Muscle of leg (tissue), 11 donors: ENCODE data around the gene ACMSD. TPM values are rescaled to one million over a fixed set of nuclear protein-coding genes. Genes with fewer than 3 reads are reported as not detected.

Experiments
- DNase-seq: peaks from one replicate; pipeline ENCODE4 v3.0.0; 2013
- H3K27ac ChIP-seq: one replicate; pipeline ENCODE4 v1.5.1; 2013; ENCODE audit warnings: mild to moderate bottlenecking, low read length, control low read depth
- H3K27me3 ChIP-seq: one replicate; pipeline ENCODE4 v1.6.1; 2013; ENCODE audit warnings: low read length; ENCODE audit not compliant: control insufficient read depth, insufficient read depth
- H3K36me3 ChIP-seq: one replicate; pipeline ENCODE4 v1.6.1; 2013; ENCODE audit warnings: low read length; ENCODE audit not compliant: control insufficient read depth, insufficient read depth
- H3K4me1 ChIP-seq: one replicate; pipeline ENCODE4 v1.6.1; 2013; ENCODE audit warnings: low read length; ENCODE audit not compliant: control insufficient read depth, insufficient read depth
- H3K4me3 ChIP-seq: one replicate; pipeline ENCODE4 v1.5.1; 2013; ENCODE audit warnings: low read length, control low read depth
- H3K9me3 ChIP-seq: replicated peaks from 2 replicates; pipeline ENCODE4 v1.6.1; 2013; ENCODE audit warnings: low read depth, low read length; ENCODE audit not compliant: control insufficient read depth
- WGBS: methylation state at CpG from one replicate; pipeline ENCODE4 v1.1.5; 2013; ENCODE audit warnings: missing lambda C conversion rate; ENCODE audit not compliant: insufficient coverage; 5-methylcytosine and 5-hydroxymethylcytosine counted together
- polyA plus RNA-seq, 8 donors: library from polyadenylated mRNA; unstranded; fragments of 120-200 nt; gene quantifications; one replicate each; pipeline versions ENCODE4 v1.2.1 to v1.2.3, GENCODE V29; 2013; ENCODE audit warnings: inconsistent platforms in 1 of 8, low replicate concordance in 1 of 8; ENCODE audit not compliant: insufficient read length in 8 of 8, insufficient read depth in 1 of 8
- total RNA-seq: library from RNA; stranded (reverse); fragments of 120-200 nt; gene quantifications from one replicate; pipeline ENCODE4 v1.2.4, GENCODE V29; 2013

The ACMSD gene
- total and polyA plus RNA-seq, 9 donors: 0.28 to 1.6 (median 0.39) TPM; not detected in 1

- under 1% methylated on average over 82 of the region's 83 CpGs for WGBS
- peak within 1 kb of the TSS; percentile 100 for H3K27ac ChIP-seq
Observed at GRCh38 chr2:134918526-134919340, 80.3 kb downstream of the ACMSD start, which contains the start of gene CCNT2. TSS of gene CCNT2 (plus strand) at chr2:134918822. CDS start at chr2:134918855, 33 bp downstream.

GRCh38 chr2:134919341-134920210 lies 81.2 kb downstream of the ACMSD start:
- Histone ChIP-seq H3K27ac (peak overlapping the region; percentile 100), H3K4me3 (peak overlapping the region; percentile 79), H3K9me3 (no peaks in the 10 kb centered on the region), H3K36me3 (no peaks in the 10 kb centered on the region), H3K4me1 (peaks cover 10% of the 10 kb centered on the region), H3K27me3 (no peaks in the 10 kb centered on the region)
- DNase-seq: peak; percentile 68
- WGBS: 0% methylated on average over 12 of the region's 30 CpGs

More at GRCh38 chr2:134918526-134919340, 80.3 kb downstream of the ACMSD start, which contains the start of gene CCNT2:
- no peaks in the 10 kb centered on the region for H3K36me3 ChIP-seq
- H3K4me3 ChIP-seq: peak within 1 kb of the TSS; percentile 79
- peak; percentile 100 for DNase-seq
- no peaks in the 10 kb centered on the region for H3K27me3 ChIP-seq
- H3K4me1 ChIP-seq: peaks cover 10% of the 10 kb centered on the region
- no peaks in the 10 kb centered on the region for H3K9me3 ChIP-seq

- Histone ChIP-seq H3K27me3 (no peaks in the 10 kb centered on the region), H3K4me1 (no peaks in the 10 kb centered on the region), H3K9me3 (no peaks in the 10 kb centered on the region), H3K36me3 (no peaks in the 10 kb centered on the region), H3K4me3 (no peak overlapping the region), H3K27ac (no peak overlapping the region)
- no peak for DNase-seq
- no CpG with 5 or more reads among the region's 1 CpG for WGBS
Observed at GRCh38 chr2:134924912-134925311, 86.5 kb downstream of the ACMSD start.

DNA sequence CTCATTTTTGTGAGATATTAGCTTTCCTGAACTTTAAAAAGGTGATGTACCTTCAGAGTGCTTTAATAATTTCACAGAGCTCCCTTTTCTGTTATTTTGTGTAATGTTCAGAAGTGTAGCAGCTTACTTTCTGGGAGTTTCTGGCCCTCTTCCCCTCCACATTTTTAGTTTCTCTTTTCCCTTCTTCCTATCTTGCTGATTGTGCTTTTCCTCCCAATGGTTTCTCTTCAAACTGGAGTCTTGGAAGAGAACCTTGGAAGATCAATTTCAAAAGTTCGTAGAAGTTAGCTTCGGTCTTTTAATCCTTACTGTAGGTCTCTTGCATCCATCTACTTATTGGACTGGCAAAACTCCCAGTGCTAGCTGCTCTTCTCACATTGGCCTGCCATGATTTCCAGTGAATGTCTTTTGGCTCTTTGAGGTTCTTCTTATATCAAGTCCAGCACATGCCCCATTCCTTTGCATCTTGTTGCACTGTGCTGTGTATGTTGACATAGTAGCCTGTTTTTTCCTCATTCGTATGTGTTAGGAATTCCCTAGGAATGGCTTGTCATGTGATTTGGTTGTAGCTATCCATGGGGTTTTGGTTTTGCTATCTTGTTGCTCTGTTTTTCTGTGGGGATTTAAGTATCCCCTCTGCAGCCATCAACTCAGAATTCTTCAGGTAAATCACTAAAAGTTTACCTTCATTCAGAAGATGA lies 88.0 kb downstream of the ACMSD start:
- H3K27me3 ChIP-seq: no peaks in the 10 kb centered on the region
- WGBS: no CpG with 5 or more reads among the region's 3 CpGs
- H3K4me1 ChIP-seq: no peaks in the 10 kb centered on the region
- no peaks in the 10 kb centered on the region for H3K36me3 ChIP-seq
- H3K4me3 ChIP-seq: no peak overlapping the region
- DNase-seq: no peak
- no peak overlapping the region for H3K27ac ChIP-seq
- H3K9me3 ChIP-seq: no peaks in the 10 kb centered on the region

DNA sequence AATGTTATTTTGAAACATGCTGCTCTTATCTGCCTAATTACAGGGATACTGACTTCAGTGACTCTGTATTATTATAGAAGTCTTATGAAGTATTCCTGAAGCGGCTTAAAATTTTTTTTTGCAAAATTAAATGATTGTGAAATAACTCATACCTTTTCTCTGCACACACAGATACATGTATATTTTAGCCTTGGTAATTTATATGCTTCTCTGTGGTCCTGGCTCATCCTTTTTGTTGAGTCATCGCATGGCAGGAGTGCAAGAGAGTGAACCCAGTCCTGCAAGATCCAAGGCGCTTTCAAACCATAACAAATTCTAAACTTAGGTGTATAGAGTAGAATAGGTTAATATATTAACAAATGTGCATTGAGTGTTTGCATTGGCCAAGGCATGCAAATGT lies 88.8 kb downstream of the ACMSD start:
- Histone ChIP-seq H3K4me1 (no peaks in the 10 kb centered on the region), H3K36me3 (no peaks in the 10 kb centered on the region), H3K27me3 (no peaks in the 10 kb centered on the region), H3K9me3 (no peaks in the 10 kb centered on the region), H3K4me3 (no peak overlapping the region), H3K27ac (no peak overlapping the region)
- DNase-seq: no peak
- WGBS: no CpG with 5 or more reads among the region's 3 CpGs

DNA sequence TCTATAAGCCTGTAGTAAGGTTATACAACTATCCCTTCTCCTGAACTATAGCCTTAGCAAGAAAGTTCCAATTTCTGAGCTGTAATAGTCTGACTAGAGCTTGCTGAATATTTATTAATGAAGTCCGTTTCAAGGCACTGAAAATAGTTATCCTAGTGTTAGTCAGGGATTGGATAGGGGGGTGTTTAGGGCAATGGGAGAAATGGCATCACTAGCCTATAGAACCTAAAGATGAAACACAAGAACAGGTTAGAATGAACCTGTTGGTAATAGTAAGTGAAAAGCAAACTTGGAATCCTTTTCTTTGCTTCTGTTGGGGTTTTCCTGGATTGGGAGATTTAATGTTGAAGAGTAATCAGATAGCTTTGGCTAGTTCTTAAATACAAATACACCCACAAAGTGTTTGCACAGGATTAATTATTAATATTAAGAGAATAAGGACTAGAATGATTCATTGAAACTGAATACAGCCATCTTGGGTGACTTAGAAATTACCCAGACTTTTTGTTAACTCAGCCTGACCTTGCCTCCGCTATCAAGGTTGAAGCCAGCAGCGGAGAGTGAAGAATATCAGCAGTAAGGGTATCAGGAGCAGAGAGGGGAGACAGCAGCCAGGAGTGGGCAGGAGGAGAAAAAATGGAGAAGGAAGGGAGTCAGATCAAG lies 94.6 kb downstream of the ACMSD start:
- 100% methylated on average over 2 of the region's 3 CpGs for WGBS
- H3K9me3 ChIP-seq: no peaks in the 10 kb centered on the region
- no peak overlapping the region for H3K4me3 ChIP-seq
- no peaks in the 10 kb centered on the region for H3K27me3 ChIP-seq
- no peak for DNase-seq
- no peak overlapping the region for H3K27ac ChIP-seq
- H3K4me1 ChIP-seq: no peaks in the 10 kb centered on the region
- no peaks in the 10 kb centered on the region for H3K36me3 ChIP-seq

- no peaks in the 10 kb centered on the region for H3K27me3 ChIP-seq
- no peak for DNase-seq
- no peaks in the 10 kb centered on the region for H3K9me3 ChIP-seq
- H3K4me1 ChIP-seq: no peaks in the 10 kb centered on the region
- H3K4me3 ChIP-seq: no peak overlapping the region
- H3K27ac ChIP-seq: no peak overlapping the region
- WGBS: no CpG with 5 or more reads among the region's 1 CpG
- no peaks in the 10 kb centered on the region for H3K36me3 ChIP-seq
Observed at GRCh38 chr2:134933732-134934131, 95.3 kb downstream of the ACMSD start.

- no peaks in the 10 kb centered on the region for H3K36me3 ChIP-seq
- no peaks in the 10 kb centered on the region for H3K27me3 ChIP-seq
- H3K4me3 ChIP-seq: no peak overlapping the region
- H3K27ac ChIP-seq: no peak overlapping the region
- WGBS: no CpG with 5 or more reads among the region's 2 CpGs
- no peaks in the 10 kb centered on the region for H3K4me1 ChIP-seq
- no peaks in the 10 kb centered on the region for H3K9me3 ChIP-seq
- DNase-seq: no peak
Observed at GRCh38 chr2:134934150-134934549, 95.7 kb downstream of the ACMSD start.

- DNase-seq: no peak
- no CpG with 5 or more reads among the region's 1 CpG for WGBS
- no peaks in the 10 kb centered on the region for H3K9me3 ChIP-seq
Observed at GRCh38 chr2:134934641-134935040, 96.2 kb downstream of the ACMSD start.

More at GRCh38 chr2:134934641-134935040, 96.2 kb downstream of the ACMSD start:
- no peak overlapping the region for H3K4me3 ChIP-seq
- H3K4me1 ChIP-seq: no peaks in the 10 kb centered on the region
- no peak overlapping the region for H3K27ac ChIP-seq
- H3K36me3 ChIP-seq: no peaks in the 10 kb centered on the region
- H3K27me3 ChIP-seq: no peaks in the 10 kb centered on the region
